Chondrocyte (in vitro differentiated cells): ENCODE measurements around the gene AFF1. TPM values are rescaled to one million over a fixed set of nuclear protein-coding genes. Genes with fewer than 3 reads are reported as not detected.

Experiments used
- DNase-seq: peaks from one replicate; pipeline ENCODE4 v3.0.0; 2021; ENCODE audit warnings: mixed read lengths, low spot score
- H3K27ac Mint-ChIP-seq: one replicate; pipeline ENCODE4 v1.8.0; 2021; ENCODE audit warnings: mild to moderate bottlenecking, moderate library complexity, mixed read lengths; ENCODE audit not compliant: unreplicated experiment
- H3K27me3 Mint-ChIP-seq: 2 replicates; pipeline ENCODE4 v1.8.0; 2021; ENCODE audit warnings: low read depth, mixed read lengths
- H3K36me3 Mint-ChIP-seq: 2 replicates; pipeline ENCODE4 v1.8.0; 2021; ENCODE audit warnings: low read depth, mixed read lengths
- H3K4me1 Mint-ChIP-seq: 2 replicates; pipeline ENCODE4 v1.8.0; 2021; ENCODE audit warnings: low read depth, mild to moderate bottlenecking, mixed read lengths
- H3K4me3 Mint-ChIP-seq: one replicate; pipeline ENCODE4 v1.8.0; 2021; ENCODE audit warnings: mild to moderate bottlenecking, moderate library complexity, mixed read lengths; ENCODE audit not compliant: unreplicated experiment
- H3K9me3 Mint-ChIP-seq: 2 replicates; pipeline ENCODE4 v1.8.0; 2021; ENCODE audit warnings: low read depth, mixed read lengths
- CTCF ChIP-seq: fragments of 200-600 bp; sonication (generic); IDR thresholded peaks from 2 replicates; pipeline ENCODE4 v1.5.0; 2021; ENCODE audit warnings: antibody characterized with exemption, mild to moderate bottlenecking, moderate library complexity
- total RNA-seq: library from RNA; stranded (reverse); gene quantifications from 3 replicates; pipeline ENCODE4 v1.2.1, GENCODE V29; 2021

AFF1 gene
- total RNA-seq, 1 donor from 2014 or later = 25.9 TPM

DNA sequence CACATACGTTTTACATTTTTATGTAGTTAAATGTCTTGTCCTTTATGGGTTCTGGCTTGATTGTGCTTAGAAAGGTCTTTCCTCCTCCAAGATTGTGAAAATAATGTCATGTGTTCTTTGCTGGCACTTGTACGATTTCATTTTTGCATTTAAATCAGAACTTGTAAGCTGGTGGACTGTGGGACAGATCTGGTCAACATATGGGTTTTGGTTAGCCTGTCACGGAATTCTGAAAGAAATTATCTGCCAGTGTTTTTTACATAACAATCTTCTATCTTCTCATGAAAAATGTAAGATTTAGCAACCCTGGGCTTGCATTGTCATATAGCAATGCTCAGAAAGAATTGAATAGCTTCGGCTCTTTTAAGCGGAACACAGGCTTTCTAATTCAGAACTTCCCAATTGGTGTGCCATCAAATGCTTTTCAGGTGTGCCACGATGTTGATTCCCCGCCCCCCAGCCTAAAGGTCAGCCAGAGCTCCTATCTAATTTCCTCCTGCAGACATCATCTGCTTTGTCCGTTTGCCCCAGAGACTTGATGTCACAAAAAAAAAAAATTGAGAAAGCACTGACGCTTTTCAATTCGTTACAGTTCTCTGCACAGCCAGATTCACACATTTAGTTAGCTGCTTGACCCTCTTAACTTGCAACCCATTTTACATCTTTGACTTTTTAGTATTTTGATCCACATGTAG lies 16.2 kb downstream of the AFF1 start:
- Mint-ChIP-seq H3K4me3 (no peak overlapping the region), H3K27ac (no peak overlapping the region), H3K4me1 (peaks cover 8% of the 10 kb centered on the region), H3K9me3 (no peaks in the 10 kb centered on the region), H3K36me3 (no peaks in the 10 kb centered on the region), H3K27me3 (no peaks in the 10 kb centered on the region)
- no peak for TF ChIP-seq CTCF
- DNase-seq = no peak

- Mint-ChIP-seq H3K27me3 (no peaks in the 10 kb centered on the region), H3K4me1 (peaks cover 36% of the 10 kb centered on the region), H3K4me3 (no peak overlapping the region), H3K9me3 (no peaks in the 10 kb centered on the region), H3K36me3 (no peaks in the 10 kb centered on the region), H3K27ac (no peak overlapping the region)
- no peak for DNase-seq
- TF ChIP-seq CTCF = no peak
These were observed 21.2 kb downstream of the AFF1 start for GRCh38 chr4:86955888-86956451.

DNA sequence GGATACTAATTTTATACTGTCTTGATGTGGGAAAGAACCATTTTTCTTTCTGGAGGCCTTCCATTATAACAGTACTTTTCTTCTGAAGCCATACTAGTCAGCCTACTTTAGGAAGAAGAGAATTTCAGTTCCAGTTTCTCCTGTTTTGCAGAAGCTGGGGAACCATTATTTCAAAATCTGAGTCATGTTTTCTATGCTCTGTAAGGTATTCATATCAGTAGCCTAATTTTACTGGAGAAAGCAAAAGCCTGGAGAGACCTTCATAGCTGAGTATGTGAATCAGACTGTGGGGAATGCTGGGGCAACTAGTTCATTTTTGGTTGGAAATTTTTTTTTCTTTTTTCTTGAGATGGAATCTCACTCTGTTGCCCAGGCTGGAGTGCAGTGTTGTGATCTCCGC lies 22.4 kb downstream of the AFF1 start:
- Mint-ChIP-seq H3K36me3 (no peaks in the 10 kb centered on the region), H3K27ac (no peak overlapping the region), H3K4me1 (peaks cover 44% of the 10 kb centered on the region)

DNA sequence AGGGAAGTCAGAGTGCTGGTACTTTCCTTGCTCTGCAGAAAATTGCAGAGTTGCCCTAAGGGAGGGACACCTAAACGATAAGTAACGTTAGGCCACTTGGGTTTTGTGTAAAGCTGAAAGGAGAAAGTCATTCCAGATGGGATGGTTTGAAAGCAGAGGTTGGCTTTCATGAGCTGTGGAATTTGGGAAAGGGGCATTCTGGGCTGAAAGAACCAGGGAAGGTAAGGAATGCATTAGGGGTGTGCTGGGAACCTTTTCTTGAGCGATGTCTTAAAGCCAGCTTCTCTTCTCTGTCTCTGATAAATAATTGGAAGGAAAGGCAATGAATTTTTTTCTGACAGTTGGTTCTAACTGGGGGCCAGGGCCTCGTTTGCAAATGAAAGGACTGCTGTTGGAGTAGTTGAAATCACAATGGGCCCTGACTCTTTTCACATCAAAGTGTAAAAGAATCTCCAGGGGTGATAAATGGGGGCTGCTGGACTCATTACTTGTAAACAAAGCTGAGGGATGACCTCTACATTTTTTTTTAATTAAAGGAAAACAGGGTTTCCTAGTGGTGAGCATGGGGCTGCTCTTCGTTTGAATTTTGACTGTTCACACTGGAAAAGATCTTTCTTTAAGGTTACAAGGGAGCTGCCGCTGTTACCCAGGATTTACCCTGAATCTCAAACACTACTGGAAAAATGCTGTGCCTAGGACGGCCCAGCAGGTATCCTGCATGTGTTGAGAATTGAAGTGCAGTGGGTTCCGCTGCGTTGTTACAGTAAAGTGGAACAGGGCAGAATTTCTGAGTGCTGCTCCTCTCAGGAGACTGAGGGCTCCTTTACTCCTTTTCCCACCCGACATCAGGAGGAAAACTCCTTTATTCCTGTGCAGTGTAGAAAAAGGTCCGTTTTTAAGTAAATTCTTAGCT lies 25.0 kb downstream of the AFF1 start:
- Mint-ChIP-seq H3K27ac (peak overlapping the region; percentile 63), H3K36me3 (no peaks in the 10 kb centered on the region), H3K9me3 (no peaks in the 10 kb centered on the region), H3K4me1 (peaks cover 44% of the 10 kb centered on the region), H3K4me3 (no peak overlapping the region), H3K27me3 (no peaks in the 10 kb centered on the region)
- DNase-seq = no peak
- no peak for TF ChIP-seq CTCF

More for the DNA sequence above, 22.4 kb downstream of the AFF1 start:
- no peak overlapping the region for H3K4me3 Mint-ChIP-seq
- no peak for DNase-seq
- H3K9me3 Mint-ChIP-seq = no peaks in the 10 kb centered on the region
- no peaks in the 10 kb centered on the region for H3K27me3 Mint-ChIP-seq
- no peak for TF ChIP-seq CTCF

DNA sequence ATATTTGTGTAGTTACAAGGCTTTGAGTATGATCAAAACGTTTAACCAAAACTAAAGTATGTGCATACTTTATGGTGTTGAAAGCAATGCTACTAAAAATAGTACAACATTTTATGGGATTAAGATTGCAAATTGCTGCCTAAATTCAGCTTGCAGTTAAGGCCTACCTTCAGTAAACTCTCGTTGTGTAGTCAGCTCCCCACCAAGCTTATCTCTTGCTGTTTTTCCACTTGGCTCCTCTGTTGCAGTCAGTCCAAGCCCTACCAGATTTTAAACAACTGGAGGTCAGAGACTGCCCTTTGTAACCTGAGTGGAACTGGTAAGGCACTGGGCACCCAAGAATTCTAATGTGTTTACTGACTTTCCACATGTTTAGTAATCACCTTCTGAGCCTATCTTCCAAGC lies 25.7 kb downstream of the AFF1 start:
- Mint-ChIP-seq H3K27ac (peak overlapping the region; percentile 63), H3K27me3 (no peaks in the 10 kb centered on the region), H3K36me3 (no peaks in the 10 kb centered on the region), H3K4me1 (peaks cover 44% of the 10 kb centered on the region), H3K9me3 (no peaks in the 10 kb centered on the region), H3K4me3 (no peak overlapping the region)
- TF ChIP-seq CTCF = no peak
- no peak for DNase-seq
